Lower leg skin (tissue), 4 donors: Measurements from ENCODE around the gene TPM1. TPM values are rescaled to one million over a fixed set of nuclear protein-coding genes. Genes with fewer than 3 reads are reported as not detected.
A peak's percentile ranks its signal among the peaks of the same experiment; 100 is the strongest.

Experiments used
- DNase-seq, 2 donors: peaks; one replicate each; pipeline ENCODE4 v3.0.0-alpha.2; 2019; ENCODE audit warnings: low spot score in 2 of 2
- H3K4me3 ChIP-seq: fragments of 200-600 bp; sonication (generic); 2 replicates; pipeline ENCODE4 v1.5.1; 2017; ENCODE audit warnings: mild to moderate bottlenecking, low read depth; ENCODE audit not compliant: poor library complexity, severe bottlenecking
- POLR2A ChIP-seq, 2 donors: fragments of 450-650 bp; IDR thresholded peaks; one replicate each; pipeline ENCODE4 v1.6.1; 2016 to 2017; ENCODE audit warnings: antibody characterized with exemption in 2 of 2, mild to moderate bottlenecking in 1 of 2, moderate library complexity in 1 of 2
- WGBS, 2 donors: methylation state at CpG; one replicate each; pipeline ENCODE4 v1.1.5; 2018; 5-methylcytosine and 5-hydroxymethylcytosine counted together
- intact Hi-C: fragments of 100-400 bp; cut with DNase I; formaldehyde crosslinking; loops from one replicate; pipeline ENCODE4 v1.15.0; 2023; ENCODE audit warnings: low total_unique reads
- total RNA-seq, 4 donors: library from RNA; depleted of rRNA; stranded (reverse); fragments of >200 nt; gene quantifications; one replicate each; pipeline ENCODE4 v1.1.0, GENCODE V29; 2016
- TF ChIP-seq, protein P1 (sequence below), 3 donors: fragments of 450-650 bp; IDR thresholded peaks; one replicate each; pipeline ENCODE4 v1.5.1; 2016; ENCODE audit warnings: antibody characterized with exemption in 3 of 3, mild to moderate bottlenecking in 3 of 3, moderate library complexity in 2 of 3

The TPM1 gene
- total RNA-seq, 4 donors from 2014 or later = 67.6 to 193 (median 95.9) TPM

DNA sequence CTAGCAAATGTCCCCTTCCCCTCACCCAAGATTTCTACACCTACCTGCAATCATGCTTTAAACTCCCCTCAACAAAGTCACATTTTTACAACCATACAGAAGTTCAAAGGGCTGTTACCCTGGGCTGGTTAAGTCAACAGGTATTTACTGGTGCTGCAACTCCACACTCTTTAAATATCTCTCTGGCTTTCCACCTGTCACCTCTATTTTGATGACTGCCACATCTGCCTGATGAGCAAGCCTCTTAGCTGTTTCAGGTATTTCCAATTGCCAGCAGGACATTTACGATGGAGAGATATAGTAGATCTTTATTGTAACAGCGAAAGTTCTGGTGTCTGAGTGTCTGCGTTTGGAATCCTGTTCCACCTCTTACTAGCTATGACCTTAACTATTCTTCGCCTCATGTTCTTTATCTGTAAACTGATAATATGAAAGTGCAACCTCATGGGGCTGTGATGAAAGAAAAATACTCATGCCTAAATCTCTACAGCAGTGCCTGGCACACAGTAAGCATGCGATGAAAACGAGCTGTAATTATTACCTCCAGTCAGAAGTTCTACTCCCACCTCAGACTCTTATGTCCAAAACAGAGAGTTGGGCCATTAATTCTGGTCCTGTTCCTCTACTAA, 44.2 kb upstream of the TPM1 start:
- H3K4me3 ChIP-seq = no peak overlapping the region
- intact Hi-C loops = no loop called here
- no peak for DNase-seq
- 94 to 95% methylated on average over 6 of the region's 6 CpGs for WGBS, 2 donors
- TF ChIP-seq, protein P1, sequence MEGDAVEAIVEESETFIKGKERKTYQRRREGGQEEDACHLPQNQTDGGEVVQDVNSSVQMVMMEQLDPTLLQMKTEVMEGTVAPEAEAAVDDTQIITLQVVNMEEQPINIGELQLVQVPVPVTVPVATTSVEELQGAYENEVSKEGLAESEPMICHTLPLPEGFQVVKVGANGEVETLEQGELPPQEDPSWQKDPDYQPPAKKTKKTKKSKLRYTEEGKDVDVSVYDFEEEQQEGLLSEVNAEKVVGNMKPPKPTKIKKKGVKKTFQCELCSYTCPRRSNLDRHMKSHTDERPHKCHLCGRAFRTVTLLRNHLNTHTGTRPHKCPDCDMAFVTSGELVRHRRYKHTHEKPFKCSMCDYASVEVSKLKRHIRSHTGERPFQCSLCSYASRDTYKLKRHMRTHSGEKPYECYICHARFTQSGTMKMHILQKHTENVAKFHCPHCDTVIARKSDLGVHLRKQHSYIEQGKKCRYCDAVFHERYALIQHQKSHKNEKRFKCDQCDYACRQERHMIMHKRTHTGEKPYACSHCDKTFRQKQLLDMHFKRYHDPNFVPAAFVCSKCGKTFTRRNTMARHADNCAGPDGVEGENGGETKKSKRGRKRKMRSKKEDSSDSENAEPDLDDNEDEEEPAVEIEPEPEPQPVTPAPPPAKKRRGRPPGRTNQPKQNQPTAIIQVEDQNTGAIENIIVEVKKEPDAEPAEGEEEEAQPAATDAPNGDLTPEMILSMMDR (IDR thresholded peaks at IDR 0.05) = no peak
- no peak for TF ChIP-seq POLR2A (IDR thresholded peaks at IDR 0.05)

- intact Hi-C loops = no loop called here
- WGBS, 2 donors = 92 to 98% methylated on average over 4 of the region's 4 CpGs
- DNase-seq = no peak
- TF ChIP-seq POLR2A (IDR thresholded peaks at IDR 0.05) = no peak
- TF ChIP-seq, protein P1 (IDR thresholded peaks at IDR 0.05) = no peak
- H3K4me3 ChIP-seq = no peak overlapping the region
Measured at GRCh38 chr15:62999178-62999577, 43.4 kb upstream of the TPM1 start.

- peak in 1 of 2 donors; percentile 13 for DNase-seq
Measured at GRCh38 chr15:62999923-63000561, 42.5 kb upstream of the TPM1 start.

DNA sequence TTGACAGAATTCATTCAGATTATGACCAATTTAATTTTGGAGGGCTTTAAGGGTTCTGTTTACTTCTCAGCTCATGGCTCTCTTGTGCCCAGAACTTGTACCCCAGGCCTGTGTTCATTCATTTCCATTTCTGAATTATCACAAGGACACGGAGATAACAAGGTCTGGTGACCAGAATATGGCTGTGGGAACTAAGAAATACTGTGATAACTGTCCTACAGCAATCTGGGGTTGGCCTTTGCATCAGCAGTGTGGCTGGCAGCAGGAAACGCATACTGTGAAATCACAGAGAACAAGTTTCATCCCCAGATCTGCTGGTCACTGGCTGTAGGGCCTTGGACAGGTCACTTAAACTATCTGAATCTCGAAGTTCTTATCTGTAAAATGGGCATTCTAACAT, 41.8 kb upstream of the TPM1 start:
- WGBS, 2 donors = 75 to 82% methylated on average over 3 of the region's 3 CpGs
- DNase-seq = peak in 1 of 2 donors; percentile 29
- intact Hi-C loops = no loop called here
- H3K4me3 ChIP-seq = no peak overlapping the region
- no peak for TF ChIP-seq POLR2A (IDR thresholded peaks at IDR 0.05)
- TF ChIP-seq, protein P1 (IDR thresholded peaks at IDR 0.05) = no peak

More at GRCh38 chr15:62999923-63000561, 42.5 kb upstream of the TPM1 start:
- no peak overlapping the region for H3K4me3 ChIP-seq
- TF ChIP-seq, protein P1 (IDR thresholded peaks at IDR 0.05) = no peak
- TF ChIP-seq POLR2A (IDR thresholded peaks at IDR 0.05) = no peak
- 74 to 81% methylated on average over 12 of the region's 12 CpGs for WGBS, 2 donors
- intact Hi-C loops = no loop called here

DNA sequence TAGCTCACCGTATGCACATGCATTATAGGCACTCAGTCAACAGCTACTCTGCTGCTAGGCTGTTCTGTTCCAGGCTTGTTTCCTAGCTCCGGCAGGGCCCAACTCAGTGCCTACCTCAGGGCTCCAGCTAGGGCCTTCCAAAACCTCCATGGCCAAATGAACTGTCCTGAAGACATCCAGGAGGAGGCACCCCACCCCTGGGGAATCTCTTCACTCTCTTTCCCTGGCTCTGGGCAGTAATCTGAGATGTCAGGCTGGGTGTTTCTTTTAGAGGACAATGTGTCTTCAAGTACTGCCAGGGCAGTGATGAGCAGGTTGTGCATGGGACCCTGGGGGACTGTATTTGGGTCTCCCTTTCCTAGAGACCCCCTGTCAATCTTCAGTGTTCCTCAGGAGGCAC, 38.3 kb upstream of the TPM1 start:
- no peak for DNase-seq
- no peak overlapping the region for H3K4me3 ChIP-seq
- WGBS, 2 donors = 87 to 100% methylated on average over 2 of the region's 2 CpGs
- TF ChIP-seq, protein P1 (IDR thresholded peaks at IDR 0.05) = no peak
- no peak for TF ChIP-seq POLR2A (IDR thresholded peaks at IDR 0.05)
- intact Hi-C loops = no loop called here
